NCI-H524 treated with DMSO at 0.1 percent for 48 hours (cell line): ENCODE data around the gene RND3.

ENCODE experiments used
- DNase-seq: peaks from one replicate; lab custom pipeline; 2025; lab: John Stamatoyannopoulos, UW

The RND3 gene

GRCh38 chr2:150475479-150476250 is 11.8 kb downstream of the RND3 start:
- DNase-seq, result no peak

GRCh38 chr2:150474326-150475074 is 13.0 kb downstream of the RND3 start:
- DNase-seq, result no peak

GRCh38 chr2:150473767-150474166 is 13.7 kb downstream of the RND3 start:
- no peak for DNase-seq

GRCh38 chr2:150472511-150472899 is 15.0 kb downstream of the RND3 start:
- no peak for DNase-seq

- no peak for DNase-seq
These were observed 15.5 kb downstream of the RND3 start for GRCh38 chr2:150471813-150472510.

GRCh38 chr2:150470435-150470834 is 17.0 kb downstream of the RND3 start:
- no peak for DNase-seq

- DNase-seq, result no peak
These were observed 17.7 kb downstream of the RND3 start for GRCh38 chr2:150469706-150470274.

- no peak for DNase-seq
These were observed 19.0 kb downstream of the RND3 start for GRCh38 chr2:150468350-150468960.

GRCh38 chr2:150467621-150467963 is 19.9 kb downstream of the RND3 start:
- no peak for DNase-seq

GRCh38 chr2:150466741-150467620 is 20.5 kb downstream of the RND3 start:
- no peak for DNase-seq

- no peak for DNase-seq
These were observed 21.5 kb downstream of the RND3 start for GRCh38 chr2:150465703-150466569.

- DNase-seq, result no peak
These were observed 22.5 kb downstream of the RND3 start for GRCh38 chr2:150464986-150465385.

- no peak for DNase-seq
These were observed 23.2 kb downstream of the RND3 start for GRCh38 chr2:150464270-150464669.

GRCh38 chr2:150462770-150463169 is 24.7 kb downstream of the RND3 start:
- DNase-seq, result no peak

GRCh38 chr2:150459281-150459680 is 28.2 kb downstream of the RND3 start:
- DNase-seq, result no peak

GRCh38 chr2:150450765-150451164 is 36.7 kb downstream of the RND3 start:
- no peak for DNase-seq

GRCh38 chr2:150449856-150450255 is 37.6 kb downstream of the RND3 start:
- no peak for DNase-seq

GRCh38 chr2:150445398-150445797 is 42.1 kb downstream of the RND3 start:
- no peak for DNase-seq

GRCh38 chr2:150442484-150442883 is 45.0 kb downstream of the RND3 start:
- DNase-seq, result no peak

GRCh38 chr2:150441784-150442183 is 45.7 kb downstream of the RND3 start:
- no peak for DNase-seq
